Testis (tissue), 2 donors: ENCODE measurements around the gene BEND5.

Source experiments
- CTCF ChIP-seq, 3 experiments: fragments of 450-650 bp in 2 of 3; fragments of 200-600 bp in 1 of 3; sonication (generic) in 1 of 3; IDR thresholded peaks; one replicate each; pipeline ENCODE4 v1.5.1; 2016 to 2019; ENCODE audit warnings: antibody characterized with exemption in 3 of 3, mild to moderate bottlenecking in 2 of 3, moderate library complexity in 1 of 3
- POLR2A ChIP-seq: fragments of 450-650 bp; IDR thresholded peaks from one replicate; pipeline ENCODE4 v1.6.1; 2017; ENCODE audit warnings: antibody characterized with exemption, mild to moderate bottlenecking, moderate library complexity

- no peak for TF ChIP-seq CTCF (IDR thresholded peaks at IDR 0.05)
- TF ChIP-seq POLR2A: no peak
Observed at GRCh38 chr1:48693674-48694320, 82.9 kb downstream of the BEND5 start.
